GM19193 (cell line): Measurements from ENCODE around the gene HIP1R.
A peak's percentile ranks its signal among the peaks of the same experiment; 100 is the strongest.

ENCODE experiments used
- POLR2A ChIP-seq: IDR thresholded peaks from 4 replicates; pipeline ENCODE4 v1.6.1; 2011; ENCODE audit not compliant: insufficient read depth, insufficient read length; ENCODE audit errors: extremely low read depth

HIP1R gene

DNA sequence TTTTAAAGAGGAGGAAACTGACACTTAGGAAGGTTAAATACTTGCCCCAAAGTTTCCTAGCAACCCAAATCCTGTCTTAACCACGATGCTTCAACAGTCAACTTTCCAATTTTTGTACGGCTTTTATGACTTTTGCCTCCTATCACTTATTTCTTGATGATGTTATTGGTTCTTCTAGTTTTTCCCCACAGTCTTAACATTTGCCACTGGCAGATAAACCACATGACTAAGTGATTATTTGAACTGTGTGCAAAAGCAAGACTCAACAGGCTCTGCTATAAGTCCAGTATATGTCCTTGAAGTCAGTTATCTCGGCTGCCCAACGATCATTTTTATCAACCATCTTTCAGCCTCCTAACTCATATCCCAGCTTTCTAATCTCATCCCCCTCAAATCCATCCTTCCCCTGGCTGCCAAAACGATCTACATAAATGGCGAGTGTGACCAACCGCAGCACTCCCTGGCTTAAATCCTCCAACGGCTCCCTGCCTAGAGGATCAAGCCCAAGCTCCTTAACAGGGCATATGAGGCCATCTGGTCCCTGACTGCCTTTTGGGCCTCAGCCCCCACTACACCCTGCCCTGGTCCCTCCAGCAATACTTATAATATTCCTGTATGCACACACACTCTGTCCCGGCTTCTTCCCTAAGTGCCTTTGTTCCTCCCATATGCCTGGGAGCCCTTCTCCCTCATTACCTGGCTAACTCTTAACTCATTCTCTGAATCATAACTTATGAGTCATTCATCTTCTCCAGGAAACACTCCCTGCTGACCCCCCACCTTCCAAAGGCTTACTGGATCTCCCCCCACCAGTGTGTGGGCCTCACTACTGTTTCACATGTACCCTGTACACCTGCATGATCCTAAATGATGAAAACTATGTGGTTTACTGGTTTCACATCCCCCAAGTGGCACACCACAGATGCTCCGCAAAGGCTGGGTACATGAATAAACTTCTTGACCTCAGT, 51.9 kb downstream of the HIP1R start:
- peak; percentile 31 for TF ChIP-seq POLR2A

DNA sequence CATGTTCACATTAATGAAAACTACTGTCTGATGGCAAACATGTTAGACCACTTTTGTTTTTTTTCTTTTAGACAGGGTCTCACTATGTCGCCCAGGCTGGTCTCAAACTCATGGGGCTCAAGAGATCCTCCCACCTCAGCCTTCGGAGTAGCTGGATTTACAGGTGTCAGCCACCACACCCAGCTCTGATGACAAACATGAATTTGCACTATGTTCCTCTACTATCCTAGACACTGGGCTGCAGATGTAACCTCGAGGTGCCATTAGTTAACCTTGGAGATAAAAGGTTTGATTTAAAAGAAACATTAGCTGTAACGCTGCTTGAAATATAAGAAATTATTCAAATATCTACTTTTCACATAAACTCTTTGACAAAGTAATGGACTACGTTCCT, 52.6 kb downstream of the HIP1R start:
- TF ChIP-seq POLR2A, result no peak

DNA sequence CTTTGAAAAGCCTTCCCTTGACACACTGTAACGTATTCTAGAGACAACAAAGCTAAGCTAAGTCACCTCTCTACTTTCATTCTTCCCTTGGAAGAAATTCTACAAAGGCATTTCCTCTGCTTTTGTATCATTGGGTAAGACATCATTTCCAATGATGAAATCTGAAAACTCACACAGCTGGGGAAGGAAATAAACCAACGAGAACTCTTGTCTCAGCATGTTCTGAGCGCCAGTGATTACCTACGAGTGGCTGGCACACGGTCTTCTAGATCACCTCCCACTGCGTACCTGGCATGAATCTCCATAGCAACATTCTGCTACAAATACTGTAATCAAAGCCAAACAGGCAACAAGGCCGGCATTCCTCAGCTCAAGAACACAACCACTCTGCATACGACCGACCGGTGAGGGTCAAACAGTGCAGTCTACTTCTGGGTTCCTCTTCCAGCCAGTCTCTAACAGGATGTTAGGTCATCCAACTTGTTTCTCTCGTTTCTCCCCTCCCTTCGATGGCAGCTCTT, 53.0 kb downstream of the HIP1R start:
- no peak for TF ChIP-seq POLR2A

DNA sequence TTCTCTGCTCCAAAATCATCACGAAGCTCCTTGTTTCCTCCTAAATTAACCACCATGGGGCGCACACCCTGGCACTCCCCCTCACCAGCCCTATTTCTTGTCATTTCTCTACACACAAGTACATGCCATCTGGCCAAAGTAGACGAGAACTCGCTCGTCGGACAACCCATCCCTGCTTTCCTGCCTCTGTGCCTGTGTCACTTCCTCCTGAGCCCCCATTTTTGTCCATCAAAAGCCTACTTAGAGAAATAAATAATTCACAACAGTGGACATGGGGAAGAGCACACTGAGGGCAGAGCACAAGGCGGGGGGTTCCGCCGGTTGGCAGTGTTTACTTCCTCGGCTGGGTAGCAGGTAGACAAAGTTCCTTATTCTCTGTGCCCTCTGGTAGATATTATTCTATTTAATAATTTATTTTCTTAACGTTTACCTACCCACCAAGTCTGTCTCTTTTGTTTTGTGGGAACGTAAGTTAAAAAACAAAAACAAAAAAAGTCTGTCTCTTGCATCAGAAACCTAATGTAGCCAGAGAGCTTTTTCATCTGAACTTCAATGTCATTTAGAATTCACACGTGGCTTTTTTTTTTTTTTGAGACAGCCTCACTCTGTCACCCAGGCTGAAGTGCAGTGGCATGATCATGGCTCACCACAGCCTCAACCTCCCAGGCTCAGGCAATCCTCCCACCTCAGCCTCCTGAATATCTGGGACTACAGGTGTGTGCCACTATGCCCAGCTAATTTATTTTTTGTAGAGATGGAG, 54.7 kb downstream of the HIP1R start:
- TF ChIP-seq POLR2A, result no peak

DNA sequence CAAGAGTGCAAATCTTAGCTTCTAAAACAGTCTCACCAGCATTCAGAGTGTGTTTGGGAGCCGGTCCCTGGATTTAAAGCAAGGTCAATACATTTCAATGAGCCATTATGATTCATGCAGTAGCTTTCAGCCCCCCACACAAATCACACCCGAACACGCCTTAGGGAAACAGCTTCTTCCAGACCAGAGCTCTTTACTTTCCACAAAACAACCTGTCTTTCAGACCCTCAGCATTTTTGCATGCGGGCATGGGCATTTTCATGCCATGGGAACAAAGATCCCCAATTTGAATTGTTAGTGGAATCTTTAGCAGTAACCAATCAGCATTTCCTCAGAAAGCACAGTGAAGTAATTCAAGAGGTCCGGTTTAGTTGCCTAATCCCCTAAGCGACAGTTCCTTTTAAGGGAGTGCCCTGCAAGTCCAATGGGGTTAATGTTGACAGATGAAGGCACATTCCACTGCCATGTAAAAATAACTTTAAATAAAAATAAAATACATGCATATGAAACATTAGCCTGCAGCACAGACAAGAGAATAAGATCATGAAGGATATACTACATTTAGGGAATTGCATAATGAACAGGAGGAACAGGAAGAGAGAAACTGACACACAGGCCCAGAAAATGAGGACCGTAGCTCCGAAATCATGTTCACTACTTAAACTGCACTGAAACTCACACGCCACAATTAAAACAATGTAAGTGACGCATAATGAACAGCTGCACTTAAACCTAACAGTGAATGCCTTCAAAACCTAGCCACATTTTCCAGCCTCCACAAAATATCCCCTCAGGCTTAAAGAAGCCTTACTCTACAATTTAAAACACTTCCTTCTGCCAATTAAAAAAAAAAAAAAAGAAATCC, 56.6 kb downstream of the HIP1R start:
- TF ChIP-seq POLR2A, result no peak

DNA sequence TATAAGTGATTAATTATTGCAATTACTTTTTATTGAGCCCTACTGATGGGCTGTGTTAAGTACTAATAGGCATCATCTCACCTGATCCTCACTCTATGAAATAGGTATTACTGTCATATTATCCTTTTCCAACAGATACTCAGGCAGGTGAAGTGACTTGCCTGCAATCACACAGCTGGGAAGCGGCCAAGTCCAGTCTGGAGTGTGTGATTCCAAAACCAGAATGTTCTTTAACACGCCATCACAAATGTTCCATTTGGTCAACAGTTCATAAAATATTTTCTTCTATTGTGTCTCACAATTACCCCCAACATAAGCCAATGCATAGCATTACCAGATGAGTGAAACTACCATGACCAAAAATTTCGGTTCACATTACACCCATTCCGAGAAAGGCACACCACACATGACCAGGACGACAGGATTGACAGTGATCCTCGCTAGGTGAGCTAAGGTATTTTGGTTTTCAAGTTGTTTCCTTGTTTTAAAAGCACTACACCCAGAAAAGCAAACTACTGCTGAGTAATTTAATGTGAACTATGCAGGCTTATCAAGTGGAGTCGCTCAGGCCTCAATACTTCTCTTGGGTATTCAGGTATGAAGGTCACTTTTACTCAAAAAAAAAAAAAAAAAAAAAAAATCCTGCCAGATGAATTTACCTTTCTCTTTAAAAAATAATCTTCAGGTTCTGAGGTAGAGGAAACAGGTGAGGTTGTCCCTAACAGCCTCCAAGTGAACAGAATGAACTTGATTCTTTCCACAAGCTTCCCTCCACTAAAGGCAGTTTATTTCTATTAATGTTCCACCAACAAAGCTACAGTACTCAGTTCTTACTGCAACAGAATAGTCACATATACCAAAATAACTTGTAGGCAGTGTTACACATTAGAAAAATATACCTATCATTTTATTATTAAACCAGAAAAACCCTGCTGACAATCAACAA, 58.2 kb downstream of the HIP1R start:
- no peak for TF ChIP-seq POLR2A

DNA sequence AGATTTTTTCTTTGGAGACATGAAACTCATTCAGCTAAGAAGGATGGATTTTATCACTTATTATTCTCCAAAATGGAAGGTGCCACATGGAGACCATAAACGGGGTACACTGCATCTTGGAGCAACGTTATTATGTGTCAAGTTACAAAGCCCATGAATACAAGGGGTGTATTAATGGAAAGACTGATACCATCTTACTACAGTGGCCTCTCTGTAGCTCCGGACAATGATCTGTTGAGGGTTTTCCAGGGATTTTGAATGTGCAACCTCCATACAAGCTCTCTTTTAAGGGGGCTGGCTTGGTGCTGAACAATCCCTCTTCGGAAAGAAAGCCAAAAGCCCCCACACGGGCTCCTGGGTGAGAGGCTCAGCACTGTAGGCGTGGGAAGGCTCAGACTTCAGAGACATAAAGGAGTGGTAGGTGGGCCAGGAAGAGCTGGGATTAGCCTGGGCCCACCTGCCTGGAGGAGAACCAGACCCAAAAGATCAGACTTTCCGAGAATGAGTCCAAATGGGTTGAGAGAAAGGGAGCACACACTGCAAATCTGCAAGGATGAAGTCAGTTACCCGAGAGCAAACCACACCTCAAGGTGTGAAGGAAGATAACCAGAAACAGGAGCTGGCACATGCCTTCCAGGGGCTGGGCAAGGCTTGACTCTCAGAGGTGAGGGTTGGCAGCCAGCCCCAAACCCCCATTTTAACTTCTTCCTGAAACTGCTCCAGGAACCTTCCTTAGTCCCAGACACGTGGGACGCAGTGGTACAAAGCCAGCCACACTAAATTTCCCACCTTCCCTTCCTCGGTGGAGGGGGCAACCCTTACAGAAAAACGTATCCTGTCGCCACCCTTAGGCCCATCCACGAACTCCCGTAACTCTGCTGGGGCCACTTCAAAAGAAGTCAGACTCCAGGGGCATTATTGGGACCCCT, 59.2 kb downstream of the HIP1R start:
- TF ChIP-seq POLR2A, result no peak

DNA sequence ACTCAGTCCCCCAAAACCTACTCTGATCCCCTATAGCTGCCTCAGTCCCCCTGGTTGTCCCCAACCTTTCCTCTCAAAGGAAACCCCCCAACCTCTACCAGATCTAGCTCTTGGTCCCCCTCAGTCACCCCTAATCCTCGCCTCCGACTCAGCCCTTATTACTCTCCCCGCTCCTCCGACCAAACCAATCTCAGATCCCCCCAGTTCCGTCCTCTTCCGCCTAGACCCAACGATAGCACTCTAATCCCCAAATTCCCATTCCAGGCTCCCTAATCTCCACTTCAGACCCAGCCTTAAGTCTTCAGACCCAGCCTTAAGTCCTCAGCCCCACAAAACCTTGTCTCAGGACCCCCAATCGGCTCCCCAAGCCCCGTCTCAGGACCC, 60.1 kb downstream of the HIP1R start:
- TF ChIP-seq POLR2A, result no peak

DNA sequence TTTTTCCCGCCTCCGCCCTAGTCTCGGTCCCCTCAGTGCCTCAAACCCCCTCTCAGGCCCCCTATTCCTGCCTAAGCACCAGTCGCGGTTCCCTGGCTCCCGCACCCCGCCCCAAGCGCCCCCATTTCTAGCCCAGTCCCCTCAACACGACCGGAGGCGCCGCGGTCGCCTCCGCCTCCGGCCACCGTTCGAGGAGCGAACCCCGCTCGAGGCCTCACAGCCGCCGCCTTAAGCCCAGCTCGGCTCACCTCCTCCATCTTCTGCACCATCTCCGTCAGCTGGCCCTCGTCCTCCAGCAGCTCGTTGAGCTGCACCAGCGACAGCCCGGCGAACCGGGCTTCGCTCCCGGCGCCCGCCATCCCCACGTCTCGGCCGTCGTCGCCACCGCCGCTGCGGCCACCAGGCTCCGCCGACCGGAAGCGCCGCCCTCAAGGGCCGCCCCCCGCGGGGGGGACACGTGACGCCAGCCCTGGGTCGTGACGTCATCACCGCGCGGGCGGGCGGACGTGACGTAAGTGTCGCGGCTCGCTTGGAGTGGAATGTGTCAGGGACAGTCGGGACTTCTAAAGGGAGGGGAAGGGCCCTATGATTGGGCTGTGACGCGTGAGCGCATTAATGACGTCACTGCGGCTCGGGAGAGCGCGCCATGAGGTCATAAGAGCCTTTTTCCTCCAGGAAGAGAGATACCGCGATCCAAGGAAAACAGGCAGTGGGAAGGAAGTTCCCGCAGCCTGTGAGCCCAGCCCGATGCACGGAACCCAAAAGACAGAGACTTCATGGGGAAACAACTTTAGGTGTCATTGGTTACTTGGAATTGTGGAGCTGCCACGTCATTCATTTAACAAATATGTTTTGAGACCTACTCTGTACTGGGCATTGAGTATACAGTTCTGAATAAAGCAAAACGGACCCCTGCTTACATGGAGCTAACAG, 60.7 kb downstream of the HIP1R start, which contains the start of gene VPS37B:
TSS of gene VPS37B (minus strand) at position 421 of the 933 bp plus-strand sequence. CDS start at position 359, 62 bp downstream.
- TF ChIP-seq POLR2A, result peak; percentile 91

DNA sequence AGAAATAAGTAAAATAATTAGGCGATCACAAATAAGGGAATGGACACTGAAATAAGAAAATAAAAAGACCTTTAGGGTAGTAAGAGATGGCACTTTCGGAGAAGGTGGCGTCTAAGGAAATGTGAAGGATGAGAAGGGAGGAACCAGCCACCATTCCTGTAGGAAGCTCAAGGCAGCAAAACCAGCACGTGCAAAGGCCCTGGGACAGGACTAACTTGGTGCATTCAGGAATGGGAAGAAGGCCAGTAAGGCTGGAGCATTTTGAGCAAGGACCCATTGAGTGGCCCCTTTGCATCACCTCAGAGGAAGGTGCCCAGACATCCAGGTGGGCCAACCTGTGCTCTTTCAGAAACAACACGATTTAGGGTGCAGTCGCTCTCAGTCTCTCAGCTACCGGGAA, 61.4 kb downstream of the HIP1R start:
- TF ChIP-seq POLR2A, result no peak

DNA sequence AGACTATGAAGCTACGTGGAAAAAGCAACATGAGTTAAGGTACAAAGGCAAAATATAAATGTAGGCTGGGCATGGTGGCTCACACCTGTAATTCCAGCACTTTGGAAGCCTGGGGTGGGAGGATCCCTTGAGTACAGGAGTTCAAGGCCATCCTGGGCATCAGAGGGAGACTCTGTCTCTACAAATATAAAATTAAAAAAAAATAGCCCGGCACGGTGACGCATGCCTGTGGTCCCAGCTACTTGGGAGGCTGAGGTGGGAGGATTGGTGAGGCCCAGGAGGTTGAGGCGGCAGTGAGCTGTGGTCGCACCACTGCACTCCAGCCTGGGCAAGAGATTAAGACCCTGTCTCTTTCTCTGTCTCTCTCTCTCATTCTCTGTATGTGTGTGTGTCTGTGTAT, 64.6 kb downstream of the HIP1R start:
- TF ChIP-seq POLR2A, result no peak
